BLaER1 treated with 17β-estradiol and CSF1 and Interleukin-3, amounts not matched to agents 10 nM and 100 nM (cell line): ENCODE results near the gene ENTPD8.

ENCODE experiments used
- H3K27ac ChIP-seq, 11 experiments: shearing (Covaris generic); formaldehyde crosslinking; 2 replicates each; pipeline ENCODE4 v1.8.1; 2022
- H3K27me3 ChIP-seq, 11 experiments: shearing (Covaris generic); formaldehyde crosslinking; 2 replicates each; pipeline ENCODE4 v1.8.1; 2022
- H3K36me3 ChIP-seq, 11 experiments: shearing (Covaris generic); formaldehyde crosslinking; 2 replicates each; pipeline ENCODE4 v1.8.1; 2022
- H3K4me1 ChIP-seq, 10 experiments: shearing (Covaris generic); formaldehyde crosslinking; 2 replicates each; pipeline ENCODE4 v1.8.1; 2022
- H3K4me2 ChIP-seq, 11 experiments: shearing (Covaris generic); formaldehyde crosslinking; 2 replicates each; pipeline ENCODE4 v1.8.1; 2022
- H3K4me3 ChIP-seq, 10 experiments: shearing (Covaris generic); formaldehyde crosslinking; 2 replicates each; pipeline ENCODE4 v1.8.1; 2022
- H3K9ac ChIP-seq, 11 experiments: shearing (Covaris generic); formaldehyde crosslinking; 2 replicates each; pipeline ENCODE4 v1.8.1; 2022
- H3K9me3 ChIP-seq, 11 experiments: shearing (Covaris generic); formaldehyde crosslinking; replicated peaks in 1 of 11; 2 replicates each; pipeline ENCODE4 v1.8.1; 2022
- H4K20me1 ChIP-seq, 11 experiments: shearing (Covaris generic); formaldehyde crosslinking; 2 replicates each; pipeline ENCODE4 v1.8.1; 2022
- Cebpa-rat ChIP-seq, 11 experiments: shearing (Covaris generic); IDR thresholded peaks; 2 replicates each; pipeline ENCODE4 v1.8.1; 2022

The ENTPD8 gene

GRCh38 chr9:137422604-137423513 lies 18.3 kb downstream of the ENTPD8 start, which contains the start of the genes EXD3 and NOXA1:
Gene EXD3, minus strand, starts transcription at chr9:137423162. Its CDS starts 27,805 bp downstream, at chr9:137395357.
Gene NOXA1, plus strand, starts transcription at chr9:137423393. Its CDS starts 137 bp downstream, at chr9:137423530.
- Histone ChIP-seq H3K27ac (peak within 1 kb of the TSS; percentile 77 to 87 (median 82)), H3K9me3 (no peaks in the 10 kb centered on the region)

GRCh38 chr9:137421838-137422603 lies 19.1 kb downstream of the ENTPD8 start:
- Histone ChIP-seq H3K9ac (peak overlapping the region; percentile 85 to 96 (median 89)), H3K27me3 (peaks cover 0 to 46% (median 42%) of the 10 kb centered on the region in 11 experiments; a peak in 18 of 22 replicates), H3K9me3 (no peaks in the 10 kb centered on the region), H3K4me3 (peak overlapping the region; percentile 76 to 99 (median 96)), H3K4me2 (peak overlapping the region; percentile 92 to 100 (median 97)), H3K27ac (peak overlapping the region; percentile 77 to 87 (median 82)), H3K36me3 (peaks cover 0 to 5% (median 0%) of the 10 kb centered on the region in 11 experiments; a peak in 1 of 22 replicates), H3K4me1 (peaks cover 52 to 75% (median 65%) of the 10 kb centered on the region in 10 experiments), H4K20me1 (peaks cover 0 to 16% (median 0%) of the 10 kb centered on the region in 11 experiments; a peak in 9 of 22 replicates)
- no peak for TF ChIP-seq Cebpa-rat (IDR thresholded peaks at IDR 0.05)

More at GRCh38 chr9:137422604-137423513, 18.3 kb downstream of the ENTPD8 start, which contains the start of the genes EXD3 and NOXA1:
- Histone ChIP-seq H3K4me2 (peak within 1 kb of the TSS; percentile 92 to 100 (median 97)), H3K4me1 (peaks cover 48 to 75% (median 62%) of the 10 kb centered on the region in 10 experiments), H4K20me1 (peaks cover 0 to 12% (median 0%) of the 10 kb centered on the region in 11 experiments; a peak in 5 of 22 replicates), H3K4me3 (peak within 1 kb of the TSS; percentile 76 to 99 (median 96)), H3K36me3 (no peaks in the 10 kb centered on the region), H3K27me3 (peaks cover 0 to 39% (median 34%) of the 10 kb centered on the region in 11 experiments; a peak in 18 of 22 replicates), H3K9ac (peak within 1 kb of the TSS; percentile 85 to 96 (median 89))
- TF ChIP-seq Cebpa-rat (IDR thresholded peaks at IDR 0.05): no peak

- Histone ChIP-seq H4K20me1 (peaks cover 0 to 37% (median 15%) of the 10 kb centered on the region in 11 experiments; a peak in 12 of 22 replicates), H3K4me2 (peak overlapping the region; percentile 80 to 100 (median 90)), H3K9me3 (no peaks in the 10 kb centered on the region), H3K36me3 (peaks cover 0 to 8% (median 0%) of the 10 kb centered on the region in 11 experiments; a peak in 1 of 22 replicates), H3K27me3 (peaks cover 0 to 28% (median 23%) of the 10 kb centered on the region in 11 experiments; a peak in 17 of 22 replicates), H3K4me3 (peak overlapping the region; percentile 50 to 70 (median 60)), H3K27ac (peak overlapping the region in 10 of 11 experiments; percentile 42 to 82 (median 74); a peak in 21 of 22 replicates), H3K9ac (peak overlapping the region; percentile 58 to 82 (median 76)), H3K4me1 (peaks cover 73 to 87% (median 82%) of the 10 kb centered on the region in 10 experiments)
- no peak for TF ChIP-seq Cebpa-rat (IDR thresholded peaks at IDR 0.05)
These were observed 23.8 kb downstream of the ENTPD8 start for GRCh38 chr9:137417161-137418021.

DNA sequence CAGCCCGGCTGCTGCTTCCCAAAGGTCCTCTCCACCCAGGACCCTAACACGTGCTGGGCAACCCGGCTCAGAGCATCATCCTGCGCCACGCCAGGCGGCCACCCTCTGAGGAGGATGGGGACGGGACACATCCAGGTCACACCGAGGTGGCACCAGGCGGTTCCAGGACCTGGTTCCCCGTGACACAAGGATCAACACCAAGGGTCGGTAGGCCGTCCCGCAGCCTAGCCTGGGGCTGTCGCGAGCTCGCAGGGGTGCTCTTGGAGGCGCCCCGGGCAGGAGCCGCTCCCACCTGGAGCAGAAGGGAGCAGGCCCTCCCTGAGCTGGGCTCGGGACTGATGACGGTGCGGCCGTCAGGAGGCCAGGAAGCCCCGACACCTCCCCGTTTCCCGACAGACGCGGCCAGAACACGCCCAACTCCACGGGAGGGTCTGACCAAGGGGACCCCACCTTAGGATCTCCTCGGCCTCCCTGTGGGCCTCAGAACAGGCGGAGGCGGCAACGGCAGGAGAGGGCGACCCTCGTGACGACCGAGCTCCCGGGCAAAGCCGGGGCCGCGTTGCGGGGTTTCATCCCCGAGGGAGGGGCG lies 24.5 kb downstream of the ENTPD8 start:
- Histone ChIP-seq H3K4me3 (peak overlapping the region; percentile 50 to 70 (median 60)), H3K4me2 (peak overlapping the region; percentile 80 to 100 (median 90)), H3K9me3 (no peaks in the 10 kb centered on the region), H3K9ac (peak overlapping the region; percentile 58 to 82 (median 76)), H3K4me1 (peaks cover 74 to 87% (median 82%) of the 10 kb centered on the region in 10 experiments), H3K27me3 (peaks cover 0 to 26% (median 23%) of the 10 kb centered on the region in 11 experiments; a peak in 16 of 22 replicates), H3K36me3 (peaks cover 0 to 8% (median 0%) of the 10 kb centered on the region in 11 experiments; a peak in 1 of 22 replicates), H3K27ac (peak overlapping the region in 10 of 11 experiments; percentile 42 to 82 (median 74); a peak in 21 of 22 replicates), H4K20me1 (peaks cover 0 to 44% (median 21%) of the 10 kb centered on the region in 11 experiments; a peak in 12 of 22 replicates)
- no peak for TF ChIP-seq Cebpa-rat (IDR thresholded peaks at IDR 0.05)

- H3K4me2 ChIP-seq: peak overlapping the region; percentile 80 to 100 (median 90)
- H3K4me1 ChIP-seq: peaks cover 73 to 87% (median 82%) of the 10 kb centered on the region in 10 experiments
- no peak for TF ChIP-seq Cebpa-rat (IDR thresholded peaks at IDR 0.05)
- H3K9me3 ChIP-seq: no peaks in the 10 kb centered on the region
- peak overlapping the region in 5 of 11 experiments; percentile 61 to 80 (median 77); a peak in 7 of 22 replicates for H3K27ac ChIP-seq
- H3K4me3 ChIP-seq: peak overlapping the region in 2 of 10 experiments; percentile 60 to 70; a peak in 1 of 20 replicates
- peaks cover 0 to 8% (median 0%) of the 10 kb centered on the region in 11 experiments; a peak in 1 of 22 replicates for H3K36me3 ChIP-seq
- peak overlapping the region in 8 of 11 experiments; percentile 3 to 82 (median 76); a peak in 10 of 22 replicates for H3K9ac ChIP-seq
- peaks cover 0 to 26% (median 23%) of the 10 kb centered on the region in 11 experiments; a peak in 16 of 22 replicates for H3K27me3 ChIP-seq
- H4K20me1 ChIP-seq: peaks cover 0 to 47% (median 24%) of the 10 kb centered on the region in 11 experiments; a peak in 20 of 22 replicates
These were observed 25.1 kb downstream of the ENTPD8 start for GRCh38 chr9:137416006-137416562.

- Histone ChIP-seq H3K4me3 (no peak overlapping the region), H3K27me3 (peaks cover 0 to 26% (median 23%) of the 10 kb centered on the region in 11 experiments; a peak in 16 of 22 replicates), H3K27ac (no peak overlapping the region), H3K9me3 (no peaks in the 10 kb centered on the region), H4K20me1 (peaks cover 0 to 53% (median 30%) of the 10 kb centered on the region in 11 experiments; a peak in 20 of 22 replicates), H3K4me2 (peak overlapping the region; percentile 83 to 100 (median 97); a peak in 19 of 22 replicates), H3K4me1 (peaks cover 75 to 89% (median 83%) of the 10 kb centered on the region in 10 experiments), H3K36me3 (peaks cover 0 to 8% (median 0%) of the 10 kb centered on the region in 11 experiments; a peak in 1 of 22 replicates), H3K9ac (0 out of 22 replicates have a peak overlapping the region, but pooled peaks of 1 of the 11 experiments have one; percentile 80)
- no peak for TF ChIP-seq Cebpa-rat (IDR thresholded peaks at IDR 0.05)
These were observed 25.7 kb downstream of the ENTPD8 start for GRCh38 chr9:137415451-137415850.
